BE2C (cell line): Measurements from ENCODE around the gene CNGB1.

Source experiments
- DNase-seq: peaks from one replicate; pipeline ENCODE4 v3.0.0-alpha.2; 2020
- H3K27me3 ChIP-seq: fragments of 250-450 bp; sonication (Bioruptor Pico); 2 replicates; pipeline ENCODE4 v1.5.1; 2020; ENCODE audit warnings: mild to moderate bottlenecking
- H3K36me3 ChIP-seq: fragments of 250-450 bp; sonication (Bioruptor Pico); 2 replicates; pipeline ENCODE4 v1.5.1; 2020; ENCODE audit warnings: mild to moderate bottlenecking
- H3K4me1 ChIP-seq: fragments of 250-450 bp; sonication (Bioruptor Pico); 2 replicates; pipeline ENCODE4 v1.5.1; 2020
- H3K4me3 ChIP-seq: 2 replicates; pipeline ENCODE4 v1.5.1; 2011; ENCODE audit warnings: low read depth, low read length
- H3K9me3 ChIP-seq: fragments of 250-450 bp; sonication (Bioruptor Pico); 2 replicates; pipeline ENCODE4 v1.5.1; 2020
- CTCF ChIP-seq: IDR thresholded peaks from 2 replicates; pipeline ENCODE4 v1.5.1; 2012; ENCODE audit warnings: mild to moderate bottlenecking, low read depth, low read length

The CNGB1 gene

DNA sequence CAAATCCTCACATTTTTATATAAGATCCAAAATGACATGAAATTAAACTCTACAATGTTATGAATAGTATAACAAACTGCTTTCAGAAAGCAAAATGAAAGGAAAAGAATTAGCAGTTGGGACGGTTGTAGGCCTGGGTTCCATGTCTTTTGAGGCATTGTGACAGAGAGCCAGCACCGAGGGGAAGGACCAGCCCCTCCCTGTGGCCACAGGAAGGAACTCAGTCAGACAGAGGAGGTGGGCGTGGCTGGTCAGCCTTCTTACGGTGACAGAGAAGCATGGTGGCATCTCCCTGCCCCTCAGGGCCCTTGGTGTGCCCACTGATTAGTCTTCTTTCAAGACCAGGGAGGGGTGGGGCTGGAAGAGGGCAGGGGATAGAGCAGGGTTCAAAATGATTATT is 23.9 kb upstream of the CNGB1 start:
- no peaks in the 10 kb centered on the region for H3K9me3 ChIP-seq
- no peaks in the 10 kb centered on the region for H3K4me1 ChIP-seq
- no peak overlapping the region for H3K4me3 ChIP-seq
- DNase-seq = peak; percentile 78
- no peaks in the 10 kb centered on the region for H3K36me3 ChIP-seq
- TF ChIP-seq CTCF = peak; percentile 73
- no peaks in the 10 kb centered on the region for H3K27me3 ChIP-seq

DNA sequence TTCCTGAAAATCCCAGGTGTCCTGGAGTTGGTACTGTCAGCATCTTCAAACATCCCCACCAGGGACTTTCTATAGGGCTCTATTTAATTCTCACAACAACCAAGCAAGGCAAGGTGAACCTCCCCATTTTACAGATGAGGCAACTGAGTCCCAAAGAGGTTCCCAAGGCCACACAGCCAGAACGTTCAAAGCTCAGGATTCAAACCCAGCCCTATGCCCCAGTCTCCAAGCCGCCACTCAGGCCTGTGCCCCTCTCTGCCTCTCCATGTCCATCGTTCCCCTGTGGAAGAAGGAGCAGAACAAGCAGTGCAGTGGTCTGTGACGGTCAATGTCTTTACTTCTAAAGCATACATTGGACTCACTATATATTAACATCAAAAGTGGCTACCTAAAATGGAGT is 23.4 kb upstream of the CNGB1 start:
- Histone ChIP-seq H3K36me3 (no peaks in the 10 kb centered on the region), H3K4me1 (no peaks in the 10 kb centered on the region), H3K9me3 (no peaks in the 10 kb centered on the region), H3K4me3 (no peak overlapping the region), H3K27me3 (no peaks in the 10 kb centered on the region)
- peak; percentile 1 for DNase-seq
- no peak for TF ChIP-seq CTCF

DNA sequence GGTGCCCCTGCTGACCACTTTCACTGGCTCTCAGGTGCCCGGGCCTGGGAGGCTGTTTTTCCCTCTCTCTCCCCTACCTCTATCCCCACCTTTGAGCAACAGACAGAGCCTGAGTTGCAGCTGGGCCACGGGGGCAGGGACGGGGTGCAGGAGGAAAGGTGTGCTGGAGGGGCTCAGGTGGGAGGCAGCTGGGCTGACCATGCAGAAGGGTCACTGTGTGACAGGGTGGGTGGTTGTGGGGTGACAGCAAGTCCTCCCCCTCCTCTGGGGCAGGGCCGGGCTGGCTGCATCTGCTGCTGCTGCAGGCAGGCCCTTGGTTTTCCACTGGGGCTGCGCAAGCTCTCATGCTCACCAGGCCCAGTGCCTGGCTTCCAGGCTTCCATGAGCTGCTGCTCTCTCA is 23.0 kb upstream of the CNGB1 start:
- no peak for DNase-seq
- no peak overlapping the region for H3K4me3 ChIP-seq
- no peaks in the 10 kb centered on the region for H3K4me1 ChIP-seq
- no peak for TF ChIP-seq CTCF
- H3K9me3 ChIP-seq = no peaks in the 10 kb centered on the region
- H3K27me3 ChIP-seq = no peaks in the 10 kb centered on the region
- H3K36me3 ChIP-seq = no peaks in the 10 kb centered on the region

- H3K4me1 ChIP-seq = no peaks in the 10 kb centered on the region
Measured at GRCh38 chr16:57993438-57993837, 22.5 kb upstream of the CNGB1 start.

GRCh38 chr16:57992084-57992483 is 21.2 kb upstream of the CNGB1 start:
- no peaks in the 10 kb centered on the region for H3K4me1 ChIP-seq
- DNase-seq = no peak
- H3K9me3 ChIP-seq = no peaks in the 10 kb centered on the region
- H3K4me3 ChIP-seq = no peak overlapping the region
- TF ChIP-seq CTCF = no peak
- H3K27me3 ChIP-seq = no peaks in the 10 kb centered on the region
- no peaks in the 10 kb centered on the region for H3K36me3 ChIP-seq

More at GRCh38 chr16:57993438-57993837, 22.5 kb upstream of the CNGB1 start:
- H3K4me3 ChIP-seq = no peak overlapping the region
- H3K27me3 ChIP-seq = no peaks in the 10 kb centered on the region
- H3K36me3 ChIP-seq = no peaks in the 10 kb centered on the region
- TF ChIP-seq CTCF = no peak
- H3K9me3 ChIP-seq = no peaks in the 10 kb centered on the region
- DNase-seq = peak; percentile 10

- DNase-seq = no peak
- Histone ChIP-seq H3K9me3 (no peaks in the 10 kb centered on the region), H3K27me3 (no peaks in the 10 kb centered on the region), H3K4me3 (no peak overlapping the region), H3K4me1 (no peaks in the 10 kb centered on the region), H3K36me3 (no peaks in the 10 kb centered on the region)
- TF ChIP-seq CTCF = no peak
Measured at GRCh38 chr16:57991551-57992059, 20.7 kb upstream of the CNGB1 start.
